ENCODE data around the gene ABCA9.

The ABCA9 gene

GRCh38 chr17:69067274-69068047, 6.7 kb upstream of the ABCA9 start:
- no peak for DNase-seq (ENCODE audit: low spot score)

GRCh38 chr17:69066482-69066881, 5.8 kb upstream of the ABCA9 start:
- no peak for DNase-seq (ENCODE audit: low spot score)

GRCh38 chr17:69065113-69065512, 4.4 kb upstream of the ABCA9 start:
- no peak for DNase-seq (ENCODE audit: low spot score)

- no peak for DNase-seq (ENCODE audit: low spot score)
These were observed 3.7 kb upstream of the ABCA9 start for GRCh38 chr17:69064476-69064875.

GRCh38 chr17:69064001-69064400, 3.3 kb upstream of the ABCA9 start:
- DNase-seq (ENCODE audit: low spot score) = no peak

- no peak for DNase-seq (ENCODE audit: low spot score)
These were observed 2.3 kb upstream of the ABCA9 start for GRCh38 chr17:69062860-69063581.

- no peak for DNase-seq (ENCODE audit: low spot score)
These were observed 1.2 kb upstream of the ABCA9 start for GRCh38 chr17:69061721-69062556.

- no peak for DNase-seq (ENCODE audit: low spot score)
These were observed 1.1 kb downstream of the ABCA9 start for GRCh38 chr17:69059458-69060175.

GRCh38 chr17:69058165-69058564, 2.6 kb downstream of the ABCA9 start:
- DNase-seq (ENCODE audit: low spot score) = no peak

- DNase-seq (ENCODE audit: low spot score) = no peak
These were observed 3.4 kb downstream of the ABCA9 start for GRCh38 chr17:69057280-69057679.

GRCh38 chr17:69056179-69056823, 4.4 kb downstream of the ABCA9 start:
- DNase-seq (ENCODE audit: low spot score) = no peak

GRCh38 chr17:69055334-69055733, 5.4 kb downstream of the ABCA9 start:
- no peak for DNase-seq (ENCODE audit: low spot score)

GRCh38 chr17:69050999-69051775, 9.5 kb downstream of the ABCA9 start:
- no peak for DNase-seq (ENCODE audit: low spot score)

- DNase-seq (ENCODE audit: low spot score) = no peak
These were observed 12.1 kb downstream of the ABCA9 start for GRCh38 chr17:69048634-69049033.

GRCh38 chr17:69047368-69048263, 13.1 kb downstream of the ABCA9 start:
- no peak for DNase-seq (ENCODE audit: low spot score)

- DNase-seq (ENCODE audit: low spot score) = no peak
These were observed 14.5 kb downstream of the ABCA9 start for GRCh38 chr17:69046121-69046807.

- no peak for DNase-seq (ENCODE audit: low spot score)
These were observed 15.1 kb downstream of the ABCA9 start for GRCh38 chr17:69045646-69046045.

GRCh38 chr17:69044371-69044770, 16.4 kb downstream of the ABCA9 start:
- no peak for DNase-seq (ENCODE audit: low spot score)
